ENCODE data around the gene UFD1. TPM values are rescaled to one million over a fixed set of nuclear protein-coding genes. Genes with fewer than 3 reads are reported as not detected.

UFD1 gene
- polyA plus RNA-seq, 3 donors: 57.0 to 82.5 (median 68.5) TPM

GRCh38 chr22:19410941-19411689 is 67.9 kb downstream of the UFD1 start:
- Mint-ChIP-seq H3K27me3 (ENCODE audit: low read depth in 3 of 3) (peaks cover 0 to 1% (median 0%) of the 10 kb centered on the region in 3 donors), H3K4me1 (no peaks in the 10 kb centered on the region), H3K27ac (peak overlapping the region in 5 of 7 donors; percentile 12 to 52 (median 32)), H3K36me3 (peaks cover 46 to 61% of the 10 kb centered on the region in 2 donors), H3K9me3 (no peaks in the 10 kb centered on the region), H3K4me3 (no peak overlapping the region)
- H3K4me2 ChIP-seq (replicated peaks; ENCODE audit: extremely low read depth, low read length, poor library complexity, severe bottlenecking): no peak overlapping the region
- TF ChIP-seq CTCF (IDR thresholded peaks at IDR 0.05): no peak
- peaks cover 49 to 50% of the 10 kb centered on the region in 2 donors for H3K36me3 ChIP-seq (replicated peaks in 1 of 2; ENCODE audit: control insufficient read depth in 1 of 2, insufficient read depth in 2 of 2, low read length in 2 of 2)
- 94% methylated on average over 4 of the region's 6 CpGs for WGBS (ENCODE audit: insufficient coverage)
- H3K9ac ChIP-seq (ENCODE audit: insufficient read depth, low read length, poor library complexity, severe bottlenecking): no peak overlapping the region
- no peaks in the 10 kb centered on the region for H3K9me3 ChIP-seq (replicated peaks in 1 of 2; ENCODE audit: control insufficient read depth in 1 of 2, insufficient read depth in 1 of 2, low read length in 2 of 2)
- DNase-seq: no peak
- intact Hi-C loops (cut with micrococcal nuclease): no loop called here
- no peak overlapping the region for H3K27ac ChIP-seq (ENCODE audit: low read depth in 1 of 2, low read length in 2 of 2)
- no peak overlapping the region for H3K4me3 ChIP-seq (replicated peaks in 1 of 3; ENCODE audit: low read depth in 2 of 3, low read length in 3 of 3)
- H4K20me1 ChIP-seq (ENCODE audit: insufficient read depth, low read length): peaks cover 64% of the 10 kb centered on the region
- H3K4me1 ChIP-seq (ENCODE audit: control insufficient read depth in 1 of 2, insufficient read depth in 2 of 2, low read length in 2 of 2): no peaks in the 10 kb centered on the region
- H2AFZ ChIP-seq (ENCODE audit: insufficient read depth, low read depth, low read length, poor library complexity, severe bottlenecking): no peak overlapping the region
- no peaks in the 10 kb centered on the region for H3K27me3 ChIP-seq (ENCODE audit: control insufficient read depth in 2 of 2, insufficient read depth in 2 of 2, low read length in 2 of 2)
- H3K79me2 ChIP-seq (ENCODE audit: insufficient read depth, low read length): peaks cover 54% of the 10 kb centered on the region

- H3K27ac Mint-ChIP-seq: peak overlapping the region in 2 of 7 donors; percentile 5 to 55
- 95% methylated on average over 11 of the region's 16 CpGs for WGBS (ENCODE audit: insufficient coverage)
Observed at GRCh38 chr22:19407649-19408606, 71.1 kb downstream of the UFD1 start.

More at GRCh38 chr22:19407649-19408606, 71.1 kb downstream of the UFD1 start:
- no peak for DNase-seq
- no peak overlapping the region for H3K4me3 Mint-ChIP-seq
- Histone ChIP-seq H3K79me2 (ENCODE audit: insufficient read depth, low read length) (peaks cover 23% of the 10 kb centered on the region), H3K4me2 (replicated peaks; ENCODE audit: extremely low read depth, low read length, poor library complexity, severe bottlenecking) (no peak overlapping the region), H3K4me3 (replicated peaks in 1 of 3; ENCODE audit: low read depth in 2 of 3, low read length in 3 of 3) (no peak overlapping the region), H3K9me3 (replicated peaks in 1 of 2; ENCODE audit: control insufficient read depth in 1 of 2, insufficient read depth in 1 of 2, low read length in 2 of 2) (no peaks in the 10 kb centered on the region), H3K9ac (ENCODE audit: insufficient read depth, low read length, poor library complexity, severe bottlenecking) (no peak overlapping the region), H3K4me1 (ENCODE audit: control insufficient read depth in 1 of 2, insufficient read depth in 2 of 2, low read length in 2 of 2) (no peaks in the 10 kb centered on the region), H4K20me1 (ENCODE audit: insufficient read depth, low read length) (peaks cover 39% of the 10 kb centered on the region), H3K27me3 (ENCODE audit: control insufficient read depth in 2 of 2, insufficient read depth in 2 of 2, low read length in 2 of 2) (no peaks in the 10 kb centered on the region), H2AFZ (ENCODE audit: insufficient read depth, low read depth, low read length, poor library complexity, severe bottlenecking) (no peak overlapping the region), H3K36me3 (replicated peaks in 1 of 2; ENCODE audit: control insufficient read depth in 1 of 2, insufficient read depth in 2 of 2, low read length in 2 of 2) (peaks cover 71 to 81% of the 10 kb centered on the region in 2 donors), H3K27ac (ENCODE audit: low read depth in 1 of 2, low read length in 2 of 2) (no peak overlapping the region)
- H3K27me3 Mint-ChIP-seq (ENCODE audit: low read depth in 3 of 3): peaks cover 0 to 1% (median 0%) of the 10 kb centered on the region in 3 donors
- no peaks in the 10 kb centered on the region for H3K9me3 Mint-ChIP-seq
- peaks cover 67 to 83% of the 10 kb centered on the region in 2 donors for H3K36me3 Mint-ChIP-seq
- intact Hi-C loops (cut with micrococcal nuclease): loop anchor here in 1 of 2 donors (10.0 kb wide), 1 partner anchor 57 kb away; no protein-coding TSS in a partner anchor
- no peaks in the 10 kb centered on the region for H3K4me1 Mint-ChIP-seq
- TF ChIP-seq CTCF (IDR thresholded peaks at IDR 0.05): no peak

Measured in CD14-positive monocyte (primary cell).